Stimulated activated CD8-positive, alpha-beta memory T cell treated with anti-CD3 and anti-CD28 coated beads, Interleukin-15, amount 100 ng/mL, for 1 hour (primary cell): Measurements from ENCODE around the gene IQCH.
"Not testable (repeated sequence)": the region's sequence is repeated elsewhere in the genome, so short reads cannot be mapped to it uniquely, and the experiment has no call there.

Source experiments
- DNase-seq: peaks from one replicate; pipeline ENCODE4 v3.0.0-alpha.2; 2020; ENCODE audit warnings: low read depth

IQCH gene

DNA sequence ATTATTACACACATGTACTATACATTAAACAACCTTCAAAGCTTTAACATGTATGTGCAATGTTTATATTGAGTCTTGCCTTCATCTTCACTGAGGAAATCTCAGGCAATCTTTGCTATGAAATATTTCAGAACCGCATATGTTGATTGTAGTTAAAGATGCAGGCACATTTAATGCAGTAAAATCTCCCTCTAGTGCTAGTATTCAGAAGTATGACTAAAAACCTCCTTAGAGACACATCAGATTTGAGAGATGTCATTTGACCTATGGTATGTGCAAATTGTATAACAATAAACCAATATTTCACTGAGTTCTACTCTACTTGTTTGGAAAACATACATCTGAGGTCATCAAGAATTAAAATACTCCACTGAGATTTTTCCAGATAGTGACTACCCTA is 142.6 kb downstream of the IQCH start:
- no peak for DNase-seq

DNA sequence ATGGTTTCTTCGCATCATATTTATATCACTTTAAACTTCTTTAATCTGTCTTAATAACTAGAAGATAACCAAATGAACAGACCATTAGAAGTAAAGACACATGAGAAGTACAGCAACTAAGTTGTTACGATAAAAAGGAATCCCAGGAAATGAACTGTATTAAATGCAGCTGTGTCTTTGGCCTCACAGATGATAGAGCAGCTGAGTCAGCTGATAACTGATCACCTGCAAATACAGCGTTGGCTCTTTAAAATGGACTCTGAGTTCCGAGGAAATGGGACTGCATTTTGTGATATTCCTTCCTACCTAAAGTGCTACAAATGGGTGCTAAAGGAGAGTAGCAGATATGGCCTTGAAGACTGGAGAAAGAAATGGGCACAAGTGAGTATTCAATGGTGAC is 145.3 kb downstream of the IQCH start:
- no peak for DNase-seq

DNA sequence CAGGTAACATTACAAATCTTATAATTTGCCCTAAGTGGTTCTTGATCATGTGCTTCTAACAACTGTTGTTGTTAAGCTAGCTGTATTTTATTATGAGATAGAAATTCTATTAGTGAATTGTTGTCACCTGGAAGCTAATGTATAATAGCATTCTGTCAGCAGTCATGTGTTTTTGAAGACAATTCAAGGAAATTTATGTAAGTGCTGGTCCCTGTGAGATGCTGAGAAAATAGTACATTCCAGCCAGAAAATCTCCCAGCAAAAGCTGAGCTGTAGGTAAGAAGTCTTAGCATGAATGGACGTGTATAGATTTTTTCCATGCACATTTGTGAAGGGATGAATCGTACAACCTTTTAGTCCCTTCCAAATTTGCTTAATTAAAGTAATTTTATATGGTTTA is 146.3 kb downstream of the IQCH start:
- no peak for DNase-seq

- DNase-seq, result no peak
These were observed 146.8 kb downstream of the IQCH start for GRCh38 chr15:67401336-67401735.

DNA sequence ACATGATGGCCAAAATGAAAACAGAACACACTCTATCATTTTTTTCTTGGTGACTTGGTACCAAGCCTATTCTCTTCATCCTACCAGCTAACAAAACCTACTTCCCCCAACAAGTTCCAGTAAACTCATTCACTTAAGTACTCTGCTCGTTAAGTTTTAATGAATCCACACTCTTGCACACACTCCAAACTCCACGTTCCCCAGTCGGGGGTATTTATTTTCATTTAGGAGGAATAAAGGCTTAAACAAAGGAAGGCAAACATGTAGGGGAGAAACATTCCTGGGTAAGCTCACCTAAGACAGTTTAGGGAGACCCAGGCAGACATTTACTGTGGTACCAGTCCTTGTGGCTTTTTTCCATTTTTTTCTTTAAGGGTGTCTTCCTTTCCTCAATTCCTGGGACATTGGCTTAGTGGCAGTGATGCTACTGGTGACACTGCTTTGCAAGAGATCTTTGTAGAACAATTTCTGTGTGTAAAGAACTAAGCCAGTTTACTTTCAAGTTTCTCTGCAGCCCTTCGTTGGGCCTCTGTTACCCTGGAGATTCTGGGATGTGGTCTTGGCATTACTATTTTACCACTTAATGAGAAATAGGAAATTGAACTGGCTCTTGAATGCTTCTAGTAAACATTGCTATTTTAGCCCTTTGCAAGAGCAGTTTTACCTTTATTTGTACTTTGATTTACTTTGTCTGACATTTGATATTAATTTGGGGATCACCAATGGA is 149.0 kb downstream of the IQCH start:
- no peak for DNase-seq

GRCh38 chr15:67405208-67406191 is 150.9 kb downstream of the IQCH start:
- DNase-seq, result no peak

DNA sequence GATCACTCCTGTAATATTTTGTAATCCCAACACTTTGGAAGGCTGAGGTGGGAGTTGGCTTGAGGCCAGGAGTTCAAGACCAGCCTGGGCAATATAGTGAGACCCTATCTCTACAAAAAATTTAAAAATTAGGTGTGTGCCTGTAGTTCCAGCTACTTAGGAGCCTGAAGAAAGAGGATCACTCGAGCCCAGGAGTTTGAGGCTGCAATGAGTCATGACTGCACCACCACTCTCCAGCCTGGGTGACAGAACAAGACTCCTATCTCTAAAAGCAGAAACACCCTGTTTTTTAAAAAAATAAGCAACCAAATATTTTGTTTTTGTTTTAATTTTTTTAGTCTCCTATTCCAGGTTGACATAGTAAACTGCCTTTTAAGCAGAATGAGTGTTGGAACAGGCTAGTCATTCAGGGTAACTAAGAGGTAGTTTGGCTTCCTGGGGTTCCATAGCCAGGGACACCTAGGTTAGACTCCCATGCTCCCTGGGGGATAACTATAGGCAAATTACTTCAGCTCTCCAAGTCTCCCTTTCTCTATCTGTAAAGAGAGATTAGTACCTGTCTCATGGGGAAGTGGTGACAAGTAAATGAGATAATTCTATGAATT is 151.8 kb downstream of the IQCH start:
- no peak for DNase-seq

DNA sequence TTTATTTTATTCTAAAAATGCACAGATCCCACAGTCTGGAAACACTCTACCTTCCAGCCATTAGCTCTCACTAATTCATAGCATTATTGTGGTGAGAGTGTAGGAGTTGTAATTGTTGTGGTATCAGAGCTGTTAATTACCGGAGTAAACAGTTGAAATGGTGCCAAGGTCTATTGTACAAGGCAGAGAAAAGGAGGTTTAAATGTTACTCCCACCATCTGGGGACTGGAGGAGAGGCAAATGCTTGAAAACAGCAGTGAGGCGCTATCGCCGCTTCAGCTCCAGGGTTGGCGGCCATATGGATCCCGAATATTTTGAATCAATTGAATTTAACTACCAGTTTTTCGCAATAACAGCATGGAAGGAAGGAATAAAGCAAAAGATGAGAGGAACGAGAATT is 153.2 kb downstream of the IQCH start:
- DNase-seq, result no peak

DNA sequence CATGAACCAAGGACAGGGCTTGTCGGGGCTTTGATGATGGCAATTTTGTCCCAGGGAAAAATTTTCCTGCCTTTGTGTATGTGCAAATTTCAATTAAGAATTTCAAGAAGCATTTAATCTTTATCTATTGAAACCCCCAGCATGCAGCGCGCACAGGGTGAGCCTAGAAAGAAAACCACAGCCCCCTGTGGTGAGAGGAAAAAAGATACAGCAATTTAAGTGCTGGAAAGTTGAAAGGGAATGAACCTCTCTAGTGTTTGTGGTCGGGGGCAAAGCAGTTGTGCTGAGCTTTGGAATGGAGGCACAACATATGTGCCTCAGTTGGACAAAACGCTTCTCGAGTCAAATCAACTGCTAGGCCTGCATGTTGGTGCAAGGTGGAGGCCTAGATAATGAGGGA is 154.6 kb downstream of the IQCH start:
- no peak for DNase-seq

DNA sequence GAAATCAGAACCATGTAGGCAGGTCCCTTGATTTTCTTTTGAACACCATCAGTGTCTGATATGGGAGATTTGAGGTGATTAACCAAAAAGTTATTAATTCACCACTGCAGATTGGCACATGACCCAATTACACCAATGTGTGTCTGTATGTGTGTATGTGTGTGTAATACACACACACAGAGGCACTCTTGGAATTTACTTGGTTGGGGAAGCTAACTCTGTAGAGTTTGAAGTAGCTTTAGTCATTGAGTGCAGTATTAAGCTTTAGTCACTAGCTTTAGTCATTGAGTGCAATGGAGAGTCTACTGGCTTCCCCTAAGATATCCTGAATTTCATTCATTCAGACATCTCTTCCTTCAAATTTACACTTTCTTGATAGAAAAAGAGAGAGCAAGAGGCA is 156.9 kb downstream of the IQCH start:
- DNase-seq, result no peak

- DNase-seq, result no peak
These were observed 159.3 kb downstream of the IQCH start for GRCh38 chr15:67413770-67414390.

GRCh38 chr15:67415181-67415580 is 160.6 kb downstream of the IQCH start:
- no peak for DNase-seq

DNA sequence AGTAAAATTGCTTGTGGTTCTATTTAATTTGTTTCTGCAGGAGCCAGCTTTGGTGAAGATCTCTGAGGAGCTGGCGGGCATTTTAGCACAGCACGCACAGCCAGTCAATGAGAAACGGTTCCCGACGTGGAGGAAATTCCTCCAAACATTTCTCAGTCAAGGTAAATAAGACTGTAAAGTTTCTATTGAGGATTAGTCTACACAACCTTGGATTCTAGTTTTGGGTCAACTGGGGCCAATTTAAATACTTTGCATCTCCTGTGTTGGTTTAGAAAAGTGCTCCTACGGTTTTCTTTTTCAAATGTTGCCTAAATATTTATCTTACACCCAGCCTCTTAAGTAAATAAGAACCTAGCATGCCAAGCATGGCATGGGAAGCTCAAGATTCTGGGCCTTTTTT is 162.3 kb downstream of the IQCH start:
- DNase-seq, result no peak

- DNase-seq, result no peak
These were observed 165.1 kb downstream of the IQCH start for GRCh38 chr15:67419705-67420104.

DNA sequence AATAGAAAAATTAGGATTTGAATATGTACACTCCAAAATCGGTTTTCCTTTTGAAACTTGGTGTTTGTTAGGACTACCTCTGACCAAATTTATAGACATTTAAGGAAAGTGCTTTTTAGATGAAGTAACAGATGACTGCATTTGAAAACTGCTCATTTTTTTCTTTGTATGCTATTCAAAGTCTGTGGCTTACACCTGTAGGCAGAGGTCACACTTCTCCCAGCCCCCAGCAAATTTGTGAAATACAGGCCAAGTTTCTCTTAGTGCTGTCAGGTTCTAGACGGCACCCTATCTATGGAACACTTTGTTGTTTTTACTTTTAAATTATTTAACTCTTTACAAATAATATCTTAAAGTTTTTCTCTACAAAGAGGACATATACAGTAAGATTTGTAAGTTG is 165.6 kb downstream of the IQCH start:
- no peak for DNase-seq

DNA sequence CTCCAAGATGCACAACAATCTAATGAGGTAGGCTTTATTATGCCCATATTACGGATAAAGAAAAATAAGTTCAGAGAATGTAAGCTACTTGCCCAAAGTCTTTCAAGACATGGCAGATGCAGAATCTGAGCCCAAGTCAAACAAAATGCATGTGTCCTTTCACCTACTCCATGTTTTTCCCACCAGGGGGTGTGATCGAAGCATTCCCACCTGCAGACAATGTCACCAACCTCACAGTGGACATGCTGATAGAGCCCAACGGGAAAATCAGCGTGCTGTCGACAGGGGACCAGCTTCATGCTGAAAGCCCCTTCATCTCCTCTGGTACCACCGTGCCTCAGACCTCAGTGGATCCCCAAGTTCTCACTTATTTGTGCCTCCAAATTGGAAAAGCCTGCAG is 166.5 kb downstream of the IQCH start:
- DNase-seq, result no peak

- no peak for DNase-seq
These were observed 167.7 kb downstream of the IQCH start for GRCh38 chr15:67422296-67422695.

GRCh38 chr15:67433495-67434099 is 179.0 kb downstream of the IQCH start:
- no peak for DNase-seq

DNA sequence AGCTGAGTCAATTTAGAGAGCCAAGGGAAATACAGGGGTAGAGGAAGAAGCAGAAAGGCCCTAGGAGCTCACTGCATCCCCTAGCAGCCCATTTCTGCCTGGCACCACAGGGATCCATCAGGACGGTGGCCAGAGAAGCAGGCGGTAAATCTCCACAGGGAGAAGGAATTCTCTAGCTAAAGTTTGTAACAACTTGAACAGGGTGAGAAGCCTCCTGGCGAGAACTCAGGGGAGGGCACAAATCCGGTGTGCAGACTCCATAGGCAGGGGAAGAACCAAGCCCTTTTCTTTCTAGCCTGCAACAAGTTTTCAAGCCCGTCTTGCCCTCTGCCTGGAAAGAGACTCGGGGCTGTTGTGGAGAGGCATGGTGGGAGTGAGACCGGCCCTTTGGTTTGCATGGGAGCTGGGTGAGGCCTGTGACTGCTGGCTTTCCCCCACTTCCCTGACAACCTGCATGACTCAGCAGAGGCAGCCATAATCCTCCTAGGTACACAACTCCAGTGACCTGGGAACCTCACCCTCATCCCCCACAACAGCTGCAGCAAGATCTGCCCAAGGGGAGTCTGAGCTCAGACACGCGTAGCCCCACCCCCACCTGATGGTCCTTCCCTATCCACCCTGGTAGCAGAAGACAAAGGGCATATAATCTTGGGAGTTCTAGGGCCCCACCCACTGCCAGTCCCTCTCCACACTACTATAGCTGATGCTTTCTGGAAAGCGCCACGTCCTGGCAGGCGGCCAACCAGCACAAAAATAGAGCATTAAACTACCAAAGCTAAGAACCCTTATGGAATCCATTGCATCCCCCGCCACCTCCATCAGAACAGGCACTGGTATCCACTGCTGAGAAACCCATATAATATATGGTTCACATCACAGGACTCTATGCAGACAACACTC is 182.0 kb downstream of the IQCH start:
- not testable (repeated sequence) for DNase-seq

DNA sequence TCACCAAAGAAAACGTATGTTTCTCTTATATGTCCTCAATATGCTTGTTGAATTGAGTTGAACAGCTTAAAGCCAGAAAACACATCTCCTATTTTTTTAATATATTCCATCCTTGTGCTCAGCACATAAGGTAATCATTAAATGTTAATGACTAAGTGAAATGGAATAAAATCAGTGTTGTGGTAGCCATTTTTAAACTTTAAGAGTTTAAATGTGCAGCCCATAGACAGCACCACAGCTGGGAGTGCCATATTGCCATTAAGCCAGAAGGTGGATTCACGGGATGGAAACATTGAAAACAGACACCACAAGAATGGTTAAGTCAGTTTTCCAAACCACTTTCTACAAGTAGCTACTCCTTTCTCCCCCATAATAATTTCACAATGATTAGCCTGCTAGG is 189.5 kb downstream of the IQCH start:
- no peak for DNase-seq

GRCh38 chr15:67446449-67446848 is 191.9 kb downstream of the IQCH start:
- DNase-seq, result no peak
